GM21825 (cell line): ENCODE results near the gene ACAD9.
"Not testable (repeated sequence)": the region's sequence is repeated elsewhere in the genome, so short reads cannot be mapped to it uniquely, and the experiment has no call there.

Experiments
- ATAC-seq: cut with Tn5 transposase; IDR thresholded peaks from one replicate; pipeline ENCODE4 v1.9.1; 2021; ENCODE audit warnings: mild to moderate bottlenecking, moderate library complexity; ENCODE audit not compliant: unreplicated experiment

Gene ACAD9

DNA sequence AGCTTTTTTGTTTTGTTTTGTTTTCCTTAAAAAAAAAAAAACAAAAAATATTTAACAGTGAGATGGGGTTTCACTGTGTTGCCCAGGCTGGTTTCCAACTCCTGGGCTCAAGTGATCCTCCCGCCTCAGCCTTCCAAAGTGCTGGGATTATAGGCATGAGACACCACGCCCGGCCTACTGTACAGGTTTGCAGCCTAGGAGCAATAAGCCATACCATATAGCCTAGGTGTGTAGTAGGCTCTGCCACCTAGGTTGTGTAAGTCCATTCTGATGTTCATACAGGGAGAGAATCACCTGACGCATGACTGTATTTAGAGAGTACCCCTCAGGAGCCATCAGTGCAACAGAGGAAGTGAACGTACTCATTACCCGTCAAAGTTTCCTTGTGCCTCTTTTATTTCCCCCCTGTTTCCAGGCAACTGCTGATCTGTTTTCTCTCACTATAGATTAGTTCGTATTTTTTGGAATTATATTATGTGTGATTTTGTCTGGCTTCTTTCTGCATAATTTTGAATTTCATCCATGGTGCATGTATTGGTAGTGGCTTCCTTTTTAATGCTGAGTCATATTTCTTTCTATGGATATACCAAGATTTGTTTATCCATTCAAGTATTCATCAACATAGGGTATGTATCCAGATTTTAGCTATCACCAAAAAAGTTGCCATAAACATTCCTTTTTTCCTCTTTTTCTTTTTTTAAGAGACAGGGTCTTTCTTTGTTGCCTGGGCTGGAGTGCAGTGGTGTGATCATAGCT lies 9.9 kb downstream of the ACAD9 start:
- no peak for ATAC-seq

DNA sequence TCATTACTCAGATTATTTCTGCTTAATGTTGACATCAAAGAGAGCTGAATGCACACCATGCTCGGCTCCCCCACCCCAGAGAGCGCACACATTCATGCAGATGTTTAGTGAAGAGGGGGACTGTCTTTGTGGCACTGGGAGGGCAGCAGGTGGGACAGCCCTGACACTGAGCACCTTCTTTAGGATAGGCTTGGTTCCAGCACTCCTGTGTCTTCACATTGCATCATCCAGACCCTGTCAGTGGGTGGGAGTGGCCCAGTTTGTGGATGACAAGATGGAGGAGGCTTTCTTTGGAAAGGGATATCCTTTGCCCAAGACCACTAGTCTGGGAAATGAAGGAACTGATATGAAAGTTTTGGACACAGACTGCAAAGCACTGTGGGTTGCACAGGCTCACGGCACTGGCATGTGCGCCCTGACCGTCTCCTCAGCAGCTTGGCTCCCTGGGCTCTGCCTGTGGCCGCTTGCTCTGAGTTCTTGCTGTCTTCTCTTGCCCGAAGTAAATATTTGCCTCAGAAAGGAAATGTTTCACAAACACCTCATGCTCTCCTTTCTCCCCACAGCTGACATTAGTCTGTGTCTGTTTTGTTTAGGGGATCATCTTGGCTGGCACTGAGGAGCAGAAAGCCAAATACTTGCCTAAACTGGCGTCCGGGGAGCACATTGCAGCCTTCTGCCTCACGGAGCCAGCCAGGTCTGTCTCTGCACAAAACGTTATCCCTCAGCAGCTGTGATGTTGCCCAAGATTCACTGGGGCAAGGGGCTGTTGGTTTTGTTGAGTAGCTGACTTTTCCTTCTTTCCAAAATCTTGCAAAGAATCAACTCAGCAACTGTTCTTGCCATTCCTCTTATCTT lies 16.6 kb downstream of the ACAD9 start:
- no peak for ATAC-seq

DNA sequence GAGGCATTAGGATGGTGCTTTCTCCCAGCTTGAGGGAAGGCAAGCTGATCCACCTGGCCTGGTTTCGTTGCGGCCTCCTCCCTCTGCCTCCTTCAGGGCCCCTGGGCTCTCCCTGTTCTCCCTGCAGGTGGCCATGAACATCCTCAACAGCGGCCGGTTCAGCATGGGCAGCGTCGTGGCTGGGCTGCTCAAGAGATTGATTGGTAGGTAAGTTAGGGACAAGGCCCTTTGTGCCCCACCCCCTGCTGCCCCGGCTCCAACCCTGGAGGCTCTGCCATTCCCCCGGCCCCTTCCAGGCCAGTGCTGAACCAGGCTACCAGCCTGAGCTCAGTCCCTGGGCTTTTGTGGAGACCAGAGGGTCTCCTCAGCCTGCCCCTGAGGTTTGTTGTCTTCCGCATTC lies 23.0 kb downstream of the ACAD9 start:
- no peak for ATAC-seq

DNA sequence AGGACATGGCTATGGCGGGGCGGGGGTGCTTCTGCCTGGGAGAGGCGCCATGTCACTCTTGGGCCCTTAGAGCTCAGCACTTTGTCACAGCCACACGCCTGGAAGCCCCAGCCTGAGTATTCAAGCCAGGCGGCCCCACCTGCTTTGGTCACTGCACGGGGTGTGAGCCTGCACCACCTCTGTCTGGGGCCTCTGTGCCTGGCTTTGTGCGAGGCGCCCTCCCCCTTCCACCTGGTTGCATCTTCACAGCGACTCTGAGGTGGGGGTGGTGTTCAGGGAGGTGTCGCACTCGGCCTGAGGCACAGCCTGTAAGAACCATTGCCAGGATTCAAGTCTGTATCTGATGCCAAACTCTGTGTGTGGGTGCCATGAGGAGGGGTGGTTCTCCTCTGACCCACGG lies 24.1 kb downstream of the ACAD9 start:
- ATAC-seq = no peak

DNA sequence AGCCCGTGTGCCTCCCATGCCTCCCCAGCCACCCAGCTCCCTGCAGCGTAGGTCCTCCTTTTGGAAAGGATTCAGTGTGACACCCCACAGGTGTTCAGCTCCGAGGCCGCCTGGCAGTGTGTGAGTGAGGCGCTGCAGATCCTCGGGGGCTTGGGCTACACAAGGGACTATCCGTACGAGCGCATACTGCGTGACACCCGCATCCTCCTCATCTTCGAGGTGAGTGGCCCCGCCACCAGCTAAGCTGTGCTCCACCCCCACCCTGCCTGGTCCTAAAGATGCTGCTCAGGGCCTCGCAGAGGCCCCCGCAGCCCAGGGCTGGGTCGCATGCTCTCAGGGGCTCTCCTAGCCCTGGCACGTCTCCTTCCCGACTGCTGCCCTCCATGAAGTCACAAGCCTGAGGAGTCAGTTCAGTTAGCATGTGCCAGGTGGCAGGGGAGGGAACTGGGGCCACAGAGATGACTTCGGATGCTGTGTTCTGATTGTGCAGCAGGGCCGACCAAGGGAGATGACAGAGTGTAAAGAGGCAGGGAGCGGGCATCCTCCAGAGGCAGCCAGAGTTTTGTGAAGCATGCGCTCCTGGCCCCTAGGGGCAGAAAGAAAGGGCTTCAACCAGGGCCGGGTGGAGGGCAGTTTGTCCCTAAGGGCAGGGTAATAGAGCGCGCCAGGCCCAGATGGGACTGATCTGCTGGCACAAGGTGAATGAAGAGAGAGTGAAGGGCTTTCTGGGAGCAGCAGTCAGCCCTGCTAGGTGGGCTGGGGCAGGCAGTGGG lies 26.8 kb downstream of the ACAD9 start:
- no peak for ATAC-seq

DNA sequence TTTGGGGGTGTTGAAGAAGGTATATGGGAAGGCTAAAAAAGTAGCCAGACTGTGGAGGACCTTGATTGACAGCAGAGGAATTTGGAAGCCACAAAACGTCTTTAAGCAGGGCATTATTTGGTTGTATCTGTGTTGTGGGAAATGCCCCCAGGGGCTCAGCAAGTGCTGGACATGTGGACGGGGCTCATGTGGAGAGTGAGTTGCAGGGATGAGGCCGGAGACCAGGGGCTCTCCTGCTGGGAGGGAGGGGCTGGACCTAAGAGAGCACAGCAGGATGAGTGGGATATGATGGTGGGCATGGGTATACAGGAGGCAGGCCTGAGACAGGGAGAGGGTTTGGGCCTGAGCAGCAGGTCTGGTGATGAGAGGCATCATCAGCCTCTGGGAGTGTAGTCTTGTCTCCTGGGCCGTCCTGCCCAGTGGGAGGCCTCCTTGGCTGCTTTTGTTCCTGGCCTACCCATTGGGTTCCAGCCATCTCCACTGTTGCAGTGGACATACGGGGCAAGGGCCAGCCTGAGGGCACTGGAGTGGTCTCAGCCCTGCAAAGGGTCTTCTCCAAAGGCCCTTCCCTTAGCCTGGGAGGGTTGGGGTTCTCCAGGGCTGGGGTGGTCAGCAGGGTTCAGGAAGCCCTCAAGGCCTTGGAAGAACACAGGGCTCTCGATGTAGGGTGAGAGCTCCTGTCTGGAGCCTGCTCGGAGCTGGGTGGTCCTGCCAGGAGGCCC lies 27.5 kb downstream of the ACAD9 start:
- no peak for ATAC-seq

DNA sequence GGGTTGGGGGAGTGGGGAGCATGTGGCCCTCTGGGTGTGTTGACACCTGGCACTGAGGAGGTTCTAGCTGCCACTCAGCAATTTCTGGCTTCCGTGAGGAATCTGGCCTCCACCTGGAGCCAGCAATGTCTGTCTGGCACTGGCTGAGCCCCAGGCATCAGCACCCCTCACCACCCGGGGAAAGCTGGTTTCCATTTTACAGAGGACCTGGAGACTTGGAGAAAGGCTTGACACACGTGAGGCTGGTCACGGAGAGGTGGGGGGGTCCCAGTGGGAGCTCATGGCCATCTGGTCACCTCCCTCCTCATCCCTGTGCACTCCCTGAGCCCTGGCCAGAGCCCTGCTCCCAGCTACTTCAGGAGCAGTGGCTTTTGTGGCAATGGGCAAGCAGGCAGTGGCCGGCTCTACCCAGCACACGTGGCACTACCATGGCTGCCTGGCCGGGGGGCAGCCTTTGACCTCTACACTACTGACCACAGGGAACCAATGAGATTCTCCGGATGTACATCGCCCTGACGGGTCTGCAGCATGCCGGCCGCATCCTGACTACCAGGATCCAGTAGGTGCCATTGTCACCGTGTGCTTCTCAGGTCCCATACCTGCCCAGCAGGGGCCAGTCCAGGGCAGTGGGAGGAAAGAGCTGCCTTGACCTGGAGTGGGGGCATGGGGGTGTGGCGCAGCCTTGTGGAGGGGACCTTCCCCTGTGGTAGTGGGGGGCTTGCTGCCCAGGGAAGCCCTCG lies 28.5 kb downstream of the ACAD9 start:
- ATAC-seq = no peak

DNA sequence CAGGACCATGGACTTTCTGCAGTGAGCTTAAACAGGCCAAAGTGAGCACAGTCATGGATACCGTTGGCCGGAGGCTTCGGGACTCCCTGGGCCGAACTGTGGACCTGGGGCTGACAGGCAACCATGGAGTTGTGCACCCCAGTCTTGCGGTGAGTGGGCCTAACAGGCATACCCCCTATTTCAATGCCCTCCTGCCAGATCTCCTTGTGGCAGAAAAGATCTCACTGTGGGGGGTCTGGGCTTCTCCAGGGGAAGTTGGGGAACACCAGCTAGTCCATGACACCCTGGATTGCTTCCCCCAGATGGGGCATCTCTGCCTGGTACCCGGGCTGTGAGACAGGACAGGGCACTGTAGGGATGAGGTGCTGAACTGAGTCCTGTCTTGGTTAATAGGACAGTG lies 29.5 kb downstream of the ACAD9 start:
- ATAC-seq = no peak

DNA sequence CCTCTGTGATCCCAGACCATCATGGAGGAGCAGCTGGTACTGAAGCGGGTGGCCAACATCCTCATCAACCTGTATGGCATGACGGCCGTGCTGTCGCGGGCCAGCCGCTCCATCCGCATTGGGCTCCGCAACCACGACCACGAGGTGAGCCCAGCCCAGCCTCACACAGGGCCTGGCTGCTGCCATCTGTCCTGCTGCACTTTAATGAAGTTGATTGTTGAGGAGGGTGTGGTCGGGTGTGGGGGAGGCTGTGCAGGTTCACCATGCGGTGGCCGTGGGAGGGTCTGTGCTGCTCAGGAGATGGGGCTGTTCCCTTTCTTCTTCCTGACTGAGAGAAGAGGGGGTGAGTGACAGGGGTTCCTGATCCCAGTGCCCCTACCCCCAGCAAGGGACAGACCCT lies 30.6 kb downstream of the ACAD9 start:
- no peak for ATAC-seq

DNA sequence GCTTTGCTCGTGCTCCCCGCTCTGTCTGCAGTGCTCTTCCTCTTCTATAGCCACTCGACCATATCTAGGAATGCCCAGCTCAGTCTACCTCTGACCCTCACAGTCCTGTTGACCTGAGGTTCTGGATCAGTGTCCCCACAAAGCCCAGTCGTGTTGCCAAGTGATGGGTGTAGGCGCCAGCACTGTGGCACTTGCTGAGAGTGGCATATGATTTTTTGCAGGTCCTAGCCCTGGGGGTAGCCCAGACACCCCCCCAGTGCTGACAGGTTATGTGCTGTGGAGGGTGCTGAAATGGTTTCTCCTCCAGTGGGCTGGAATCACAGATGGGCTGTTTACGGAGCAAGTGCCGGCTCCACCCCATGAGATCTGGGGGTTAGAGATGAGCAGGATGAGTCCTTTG lies 32.5 kb downstream of the ACAD9 start:
- ATAC-seq = no peak

DNA sequence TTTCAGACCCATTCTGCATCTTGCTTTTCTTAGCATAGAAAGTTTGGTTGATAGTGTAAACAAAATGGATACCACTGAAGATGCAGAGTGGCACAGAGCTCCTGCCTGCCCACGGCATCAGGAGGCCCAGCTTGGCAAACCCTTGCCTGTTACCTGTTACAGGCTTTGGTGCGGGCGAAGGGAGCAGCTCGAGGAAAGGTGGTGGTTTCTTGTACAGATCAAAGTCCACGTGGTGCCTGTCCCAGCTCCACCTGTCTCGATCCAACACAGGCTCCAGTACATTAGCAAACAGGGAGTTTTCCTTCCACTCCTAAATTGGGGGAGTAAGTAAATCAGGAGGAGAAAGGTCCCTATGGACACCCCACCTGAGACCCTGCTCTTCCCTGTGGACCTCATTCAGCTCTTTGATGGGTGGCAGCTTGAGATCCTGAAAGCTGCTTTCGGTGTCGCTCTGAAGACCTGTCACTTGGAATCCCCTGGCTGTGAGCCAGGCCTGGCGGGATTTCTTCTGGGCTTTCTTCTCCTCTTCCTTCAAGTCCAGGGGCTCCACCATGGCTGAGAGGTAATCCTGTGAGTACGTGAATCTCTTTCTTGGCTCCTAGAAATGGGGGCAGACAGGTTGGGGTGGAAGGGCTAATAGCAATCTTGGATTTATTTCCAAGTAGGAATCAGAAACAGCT lies 35.7 kb downstream of the ACAD9 start:
- no peak for ATAC-seq

DNA sequence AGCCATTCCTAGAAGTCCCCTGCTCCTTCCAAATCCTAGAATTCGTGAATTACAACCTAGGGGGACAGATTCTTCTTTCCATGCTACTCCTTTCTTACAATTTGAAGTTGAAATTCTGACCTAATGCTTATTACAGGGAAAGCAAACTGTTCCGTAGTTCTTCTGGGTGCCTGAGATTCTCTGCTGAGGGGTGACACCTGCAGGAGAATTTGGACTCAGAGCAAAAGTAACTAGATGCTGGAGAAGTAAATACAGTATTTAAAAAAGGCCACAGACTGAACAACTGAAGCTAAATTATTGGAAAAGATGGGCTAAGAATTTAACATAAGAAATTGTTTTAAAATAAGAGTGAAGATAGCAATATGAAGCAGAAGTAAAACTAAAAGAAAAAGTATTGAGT lies 37.9 kb downstream of the ACAD9 start:
- ATAC-seq = no peak

DNA sequence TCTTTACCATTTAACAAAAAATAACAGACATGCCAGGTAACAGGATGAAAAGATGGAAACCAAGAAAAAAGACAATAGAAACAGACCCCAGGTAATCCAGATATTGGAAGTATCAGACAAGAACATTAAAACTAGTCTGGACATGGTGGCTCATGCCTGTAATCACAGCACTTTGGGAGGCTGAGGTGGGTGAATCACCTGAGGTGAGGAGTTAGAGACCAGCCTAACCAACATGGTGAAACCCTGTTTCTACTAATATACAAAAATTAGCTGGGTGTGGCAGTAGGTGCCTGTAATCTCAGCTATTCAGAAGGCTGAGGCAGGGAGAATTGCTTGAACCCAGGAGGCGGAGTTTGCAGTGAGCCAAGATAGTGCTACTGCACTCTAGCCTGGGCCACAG lies 40.6 kb downstream of the ACAD9 start:
- ATAC-seq = no peak

DNA sequence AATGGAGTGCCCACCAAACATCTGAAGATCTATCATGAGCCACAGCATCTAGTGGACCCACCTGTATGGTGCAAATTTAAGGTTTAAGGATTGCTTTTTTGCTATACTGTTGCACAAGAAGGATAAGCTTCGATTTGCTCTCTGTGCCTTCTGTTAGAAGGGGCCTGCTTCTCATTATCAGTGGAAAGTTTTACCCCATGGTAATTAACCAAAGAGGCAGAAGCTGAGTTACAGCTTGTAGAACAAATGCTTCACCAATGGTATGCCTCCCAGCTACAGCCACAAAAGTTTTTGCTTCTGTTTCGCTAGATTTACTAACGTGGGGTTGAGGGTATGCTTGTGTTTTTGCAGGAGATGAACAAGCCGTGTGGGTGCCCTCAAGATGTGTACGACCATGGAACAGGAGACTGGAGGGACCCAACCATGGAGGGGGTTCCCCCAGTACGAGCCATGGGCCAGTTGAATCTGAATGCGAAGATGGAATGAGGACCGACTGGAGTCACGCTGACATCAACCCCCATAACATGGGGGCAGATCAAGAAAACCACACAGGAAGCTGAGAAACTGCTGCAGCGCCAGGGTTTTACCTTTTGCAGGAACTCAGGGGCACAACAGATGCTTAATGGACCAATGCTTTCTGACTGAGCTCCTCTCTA lies 43.5 kb downstream of the ACAD9 start:
- no peak for ATAC-seq

DNA sequence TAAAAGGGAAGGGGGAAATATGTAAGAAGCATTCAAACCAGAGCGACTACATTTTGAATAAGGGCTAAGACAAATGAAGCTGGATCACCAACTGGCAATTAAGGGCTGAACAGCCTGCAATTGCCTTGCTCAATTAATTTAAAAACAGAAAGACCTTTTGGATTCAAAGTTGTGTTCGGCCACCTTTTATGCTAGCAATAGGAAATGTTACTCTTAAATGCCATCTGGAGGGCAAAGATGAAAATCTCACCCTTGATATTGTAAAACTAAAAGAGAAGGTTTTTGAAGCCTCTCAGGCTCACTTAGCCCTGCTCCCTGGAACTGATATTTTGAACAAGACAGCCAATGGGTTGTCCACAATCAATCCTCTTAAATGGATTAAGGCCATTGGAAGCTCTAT lies 44.2 kb downstream of the ACAD9 start:
- ATAC-seq = no peak

DNA sequence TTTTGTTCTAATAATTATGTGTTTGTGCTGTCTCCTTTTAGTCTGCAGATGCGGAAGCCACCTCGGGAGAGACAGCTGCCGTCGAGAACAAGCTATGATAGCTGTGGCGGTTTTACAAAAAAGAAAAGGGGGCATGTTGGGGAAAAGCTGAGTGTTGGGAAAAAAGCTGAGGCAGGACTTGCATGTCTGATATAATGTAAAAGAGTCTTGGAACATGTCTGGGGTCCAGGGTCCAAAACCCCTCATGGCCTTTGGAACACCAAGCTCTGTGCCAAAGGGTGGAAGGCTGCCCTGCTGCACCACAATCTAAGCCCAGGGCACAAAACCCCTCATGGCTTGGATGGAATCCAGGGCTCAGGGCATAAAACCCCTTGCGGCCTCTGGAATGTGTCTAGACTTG lies 44.6 kb downstream of the ACAD9 start:
- not testable (repeated sequence) for ATAC-seq

DNA sequence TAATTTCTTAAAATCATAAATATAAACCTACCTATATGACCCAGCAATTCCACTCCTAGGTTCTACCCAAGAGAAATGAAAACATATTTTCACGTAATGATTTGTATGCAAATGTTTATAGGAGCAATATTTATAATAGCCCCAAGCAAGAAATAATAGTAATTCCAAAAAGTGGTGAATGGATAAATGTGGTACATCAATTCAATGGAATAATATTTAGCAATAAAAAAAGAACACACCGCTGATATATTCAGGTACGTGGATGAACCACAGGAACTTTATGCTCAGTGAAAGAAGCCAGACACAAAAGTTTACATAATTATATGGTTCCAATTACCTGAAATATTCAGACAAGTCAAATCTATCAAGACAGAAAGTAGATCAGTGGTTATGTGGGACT lies 49.9 kb downstream of the ACAD9 start:
- no peak for ATAC-seq

DNA sequence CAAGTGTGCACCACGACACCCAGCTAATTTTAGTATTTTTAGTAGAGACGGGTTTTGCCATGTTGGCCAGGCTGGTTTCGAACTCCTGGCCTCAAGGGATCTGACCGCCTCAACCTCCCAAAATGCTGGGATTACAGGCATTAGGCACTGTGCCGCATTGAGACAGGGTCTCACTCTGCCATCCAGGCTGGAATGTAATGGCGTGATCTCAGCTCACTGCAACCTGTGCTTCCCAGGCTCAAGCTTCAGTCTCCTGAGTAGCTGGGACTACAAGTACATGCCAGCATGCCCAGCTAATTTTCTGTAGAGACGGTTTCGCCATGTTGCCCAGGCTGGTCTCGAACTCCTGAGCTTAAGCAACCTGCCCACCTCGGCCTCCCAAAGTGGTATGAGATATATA lies 51.6 kb downstream of the ACAD9 start:
- no peak for ATAC-seq

DNA sequence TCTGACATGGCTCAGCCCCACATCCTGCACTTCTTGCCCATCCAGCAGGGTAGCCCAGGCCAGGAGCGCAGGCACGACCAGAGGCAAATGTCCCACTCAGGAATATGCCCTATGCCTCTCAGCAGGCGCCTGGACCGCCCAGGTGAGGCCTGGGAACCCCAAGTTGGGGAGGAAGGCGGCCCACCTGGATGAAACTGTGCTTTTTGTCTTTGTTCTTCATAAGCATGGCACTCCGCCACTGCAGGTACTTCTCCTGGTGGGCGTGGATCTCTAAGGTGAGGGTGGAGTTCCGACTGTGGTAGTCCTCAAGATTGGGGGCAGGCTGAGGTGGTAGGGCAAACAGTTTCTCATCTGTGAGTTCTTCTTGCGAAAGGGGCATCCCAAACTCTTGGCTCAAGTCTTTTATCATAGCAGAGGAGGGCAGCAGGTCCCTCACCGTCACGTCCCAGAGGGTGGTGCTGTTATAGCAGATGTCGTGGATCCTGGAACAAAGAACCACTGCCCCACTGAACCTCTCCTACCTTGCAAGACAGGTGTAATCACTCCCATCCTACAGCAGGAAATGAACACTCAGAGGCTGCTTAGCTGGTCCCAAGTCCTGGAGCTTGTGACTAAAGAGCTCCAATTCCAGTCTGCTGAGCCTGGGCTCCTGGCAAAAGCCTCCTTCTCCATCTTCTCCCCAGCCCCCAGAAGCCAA lies 53.2 kb downstream of the ACAD9 start:
- no peak for ATAC-seq
